Measurements from ENCODE around the gene SHMT2. TPM values are rescaled to one million over a fixed set of nuclear protein-coding genes. Genes with fewer than 3 reads are reported as not detected.

Gene SHMT2
- total RNA-seq, 2 donors from 2014 or later, result 47.7 to 77.5 TPM

- H3K27ac ChIP-seq, result no peak overlapping the region
- 82 to 86% methylated on average over 11 to 29 of the region's 29 CpGs for WGBS, 2 donors
- H3K36me3 ChIP-seq (replicated peaks in 1 of 2; ENCODE audit: insufficient read depth in 1 of 2, low read depth in 2 of 2), result peaks cover 0 to 2% of the 10 kb centered on the region in 2 donors
- DNase-seq, result no peak
- TF ChIP-seq CTCF (IDR thresholded peaks at IDR 0.05) (no peak), POLR2A (IDR thresholded peaks at IDR 0.05) (no peak)
- H3K4me1 ChIP-seq, result no peaks in the 10 kb centered on the region
- no peaks in the 10 kb centered on the region for H3K9me3 ChIP-seq
- intact Hi-C loops (cut with DNase I), result no loop called here
- no peaks in the 10 kb centered on the region for H3K27me3 ChIP-seq
- H3K4me3 ChIP-seq, result no peak overlapping the region
- no peak for ATAC-seq
Measured at GRCh38 chr12:57207731-57208630, 21.5 kb upstream of the SHMT2 start.

- ATAC-seq (no peak), DNase-seq (no peak)
- WGBS, 2 donors, result 80 to 93% methylated on average over 14 to 22 of the region's 22 CpGs
- H3K27me3 ChIP-seq, result no peaks in the 10 kb centered on the region
- peaks cover 4% of the 10 kb centered on the region for H3K4me1 ChIP-seq
- H3K36me3 ChIP-seq (replicated peaks in 1 of 2; ENCODE audit: insufficient read depth in 1 of 2, low read depth in 2 of 2), result peaks cover 0 to 2% of the 10 kb centered on the region in 2 donors
- H3K9me3 ChIP-seq, result no peaks in the 10 kb centered on the region
- intact Hi-C loops (cut with DNase I), result no loop called here
- no peak overlapping the region for H3K4me3 ChIP-seq
- TF ChIP-seq CTCF (IDR thresholded peaks at IDR 0.05), result no peak
- no peak for TF ChIP-seq POLR2A (IDR thresholded peaks at IDR 0.05)
- no peak overlapping the region for H3K27ac ChIP-seq
Measured at GRCh38 chr12:57208631-57209282, 20.8 kb upstream of the SHMT2 start.

GRCh38 chr12:57209916-57210315 lies 19.6 kb upstream of the SHMT2 start:
- ATAC-seq (no peak), DNase-seq (no peak)
- TF ChIP-seq POLR2A (IDR thresholded peaks at IDR 0.05) (no peak), CTCF (IDR thresholded peaks at IDR 0.05) (no peak)
- intact Hi-C loops (cut with DNase I), result no loop called here
- Histone ChIP-seq H3K27me3 (peaks cover 0 to 4% of the 10 kb centered on the region in 2 donors), H3K36me3 (replicated peaks in 1 of 2; ENCODE audit: insufficient read depth in 1 of 2, low read depth in 2 of 2) (peaks cover 0 to 2% of the 10 kb centered on the region in 2 donors), H3K4me1 (peaks cover 16% of the 10 kb centered on the region), H3K27ac (no peak overlapping the region), H3K4me3 (no peak overlapping the region), H3K9me3 (no peaks in the 10 kb centered on the region)
- 89 to 91% methylated on average over 8 of the region's 8 CpGs for WGBS, 2 donors

GRCh38 chr12:57210461-57210860 lies 19.1 kb upstream of the SHMT2 start:
- peaks cover 19% of the 10 kb centered on the region for H3K4me1 ChIP-seq
- H3K4me3 ChIP-seq, result no peak overlapping the region
- H3K27me3 ChIP-seq, result peaks cover 0 to 4% of the 10 kb centered on the region in 2 donors
- 79 to 89% methylated on average over 9 to 12 of the region's 15 CpGs for WGBS, 2 donors
- intact Hi-C loops (cut with DNase I), result no loop called here
- H3K9me3 ChIP-seq, result no peaks in the 10 kb centered on the region
- ATAC-seq, result no peak
- TF ChIP-seq CTCF (IDR thresholded peaks at IDR 0.05) (no peak), POLR2A (IDR thresholded peaks at IDR 0.05) (no peak)
- H3K27ac ChIP-seq, result no peak overlapping the region
- H3K36me3 ChIP-seq (replicated peaks in 1 of 2; ENCODE audit: insufficient read depth in 1 of 2, low read depth in 2 of 2), result peaks cover 0 to 2% of the 10 kb centered on the region in 2 donors
- DNase-seq, result no peak
